Epithelial cell of prostate (primary cell): ENCODE results near the gene DCDC1.

ENCODE experiments used
- DNase-seq: peaks from one replicate; pipeline ENCODE4 v3.0.0-alpha.2; 2011; ENCODE audit warnings: low read depth, low spot score
- H3K27ac ChIP-seq: fragments of 450-650 bp; 2 replicates; pipeline ENCODE4 v1.5.1; 2017; ENCODE audit warnings: mild to moderate bottlenecking

The DCDC1 gene

GRCh38 chr11:30814737-30815136 lies 554.8 kb downstream of the DCDC1 start:
- DNase-seq: no peak
- H3K27ac ChIP-seq: no peak overlapping the region
